Adipocyte (in vitro differentiated cells): ENCODE data around the gene ELOVL5.

ENCODE experiments used
- DNase-seq: peaks from one replicate; pipeline ENCODE4 v3.0.0-alpha.2; 2015; ENCODE audit warnings: low read depth
- H3K27me3 ChIP-seq: replicated peaks from 2 replicates; pipeline ENCODE4 v1.7.0; 2013; ENCODE audit warnings: mild to moderate bottlenecking, low read length, moderate library complexity; ENCODE audit not compliant: control insufficient read depth, insufficient read depth
- H3K36me3 ChIP-seq: 2 replicates; pipeline ENCODE4 v1.7.0; 2013; ENCODE audit warnings: low read length, mild to moderate bottlenecking, moderate library complexity; ENCODE audit not compliant: control insufficient read depth, insufficient read depth, severe bottlenecking
- H3K4me1 ChIP-seq: 2 replicates; pipeline ENCODE4 v1.7.0; 2013; ENCODE audit warnings: mild to moderate bottlenecking, low read length, moderate library complexity; ENCODE audit not compliant: control insufficient read depth, insufficient read depth
- H3K4me3 ChIP-seq: 2 replicates; pipeline ENCODE4 v1.7.0; 2013; ENCODE audit warnings: mild to moderate bottlenecking, low read length, moderate library complexity
- H3K9ac ChIP-seq: 2 replicates; pipeline ENCODE4 v1.7.0; 2013; ENCODE audit warnings: mild to moderate bottlenecking, low read length, moderate library complexity
- H3K9me3 ChIP-seq: 2 replicates; pipeline ENCODE4 v1.7.0; 2013; ENCODE audit warnings: mild to moderate bottlenecking, low read length, moderate library complexity; ENCODE audit not compliant: control insufficient read depth

Gene ELOVL5

GRCh38 chr6:53287336-53288225, 61.2 kb downstream of the ELOVL5 start:
- Histone ChIP-seq H3K4me1 (peaks cover 24% of the 10 kb centered on the region), H3K4me3 (peak overlapping the region; percentile 12), H3K27me3 (no peaks in the 10 kb centered on the region), H3K9me3 (no peaks in the 10 kb centered on the region), H3K9ac (peak overlapping the region; percentile 53), H3K36me3 (peaks cover 93% of the 10 kb centered on the region)
- peak; percentile 47 for DNase-seq

GRCh38 chr6:53284901-53285300, 63.8 kb downstream of the ELOVL5 start:
- no peak for DNase-seq
- H3K9me3 ChIP-seq, result no peaks in the 10 kb centered on the region
- H3K36me3 ChIP-seq, result peaks cover 95% of the 10 kb centered on the region
- no peak overlapping the region for H3K4me3 ChIP-seq
- H3K27me3 ChIP-seq, result no peaks in the 10 kb centered on the region
- H3K9ac ChIP-seq, result no peak overlapping the region
- peaks cover 29% of the 10 kb centered on the region for H3K4me1 ChIP-seq

- Histone ChIP-seq H3K27me3 (no peaks in the 10 kb centered on the region), H3K4me1 (peaks cover 21% of the 10 kb centered on the region), H3K36me3 (peaks cover 96% of the 10 kb centered on the region), H3K9ac (peak overlapping the region; percentile 6), H3K9me3 (no peaks in the 10 kb centered on the region), H3K4me3 (no peak overlapping the region)
- DNase-seq, result peak; percentile 33
These were observed 66.0 kb downstream of the ELOVL5 start for GRCh38 chr6:53282741-53283140.

GRCh38 chr6:53282234-53282633, 66.5 kb downstream of the ELOVL5 start:
- Histone ChIP-seq H3K4me1 (peaks cover 16% of the 10 kb centered on the region), H3K27me3 (no peaks in the 10 kb centered on the region), H3K9ac (peak overlapping the region; percentile 6), H3K9me3 (no peaks in the 10 kb centered on the region), H3K36me3 (peaks cover 96% of the 10 kb centered on the region), H3K4me3 (no peak overlapping the region)
- peak; percentile 33 for DNase-seq

- peaks cover 11% of the 10 kb centered on the region for H3K4me1 ChIP-seq
- peak overlapping the region; percentile 6 for H3K9ac ChIP-seq
- H3K27me3 ChIP-seq, result no peaks in the 10 kb centered on the region
- peaks cover 97% of the 10 kb centered on the region for H3K36me3 ChIP-seq
- no peaks in the 10 kb centered on the region for H3K9me3 ChIP-seq
- no peak overlapping the region for H3K4me3 ChIP-seq
- no peak for DNase-seq
These were observed 67.1 kb downstream of the ELOVL5 start for GRCh38 chr6:53281518-53282215.

- Histone ChIP-seq H3K9ac (no peak overlapping the region), H3K4me3 (no peak overlapping the region), H3K36me3 (peaks cover 97% of the 10 kb centered on the region), H3K27me3 (no peaks in the 10 kb centered on the region), H3K9me3 (no peaks in the 10 kb centered on the region), H3K4me1 (peaks cover 11% of the 10 kb centered on the region)
- DNase-seq, result no peak
These were observed 68.5 kb downstream of the ELOVL5 start for GRCh38 chr6:53280207-53280606.

- H3K4me3 ChIP-seq, result no peak overlapping the region
- no peaks in the 10 kb centered on the region for H3K9me3 ChIP-seq
- no peak overlapping the region for H3K9ac ChIP-seq
- peaks cover 97% of the 10 kb centered on the region for H3K36me3 ChIP-seq
- no peak for DNase-seq
- peaks cover 11% of the 10 kb centered on the region for H3K4me1 ChIP-seq
- H3K27me3 ChIP-seq, result no peaks in the 10 kb centered on the region
These were observed 69.5 kb downstream of the ELOVL5 start for GRCh38 chr6:53279293-53279692.

GRCh38 chr6:53273370-53273769, 75.4 kb downstream of the ELOVL5 start:
- no peak for DNase-seq
- Histone ChIP-seq H3K4me1 (no peaks in the 10 kb centered on the region), H3K27me3 (no peaks in the 10 kb centered on the region), H3K4me3 (no peak overlapping the region), H3K9ac (no peak overlapping the region), H3K9me3 (no peaks in the 10 kb centered on the region), H3K36me3 (peaks cover 100% of the 10 kb centered on the region)

- no peak overlapping the region for H3K9ac ChIP-seq
- no peak overlapping the region for H3K4me3 ChIP-seq
- H3K9me3 ChIP-seq, result no peaks in the 10 kb centered on the region
- peaks cover 100% of the 10 kb centered on the region for H3K36me3 ChIP-seq
- peaks cover 2% of the 10 kb centered on the region for H3K4me1 ChIP-seq
- H3K27me3 ChIP-seq, result no peaks in the 10 kb centered on the region
- DNase-seq, result no peak
These were observed 78.9 kb downstream of the ELOVL5 start for GRCh38 chr6:53269827-53270226.

- Histone ChIP-seq H3K9me3 (no peaks in the 10 kb centered on the region), H3K4me3 (no peak overlapping the region), H3K27me3 (no peaks in the 10 kb centered on the region), H3K36me3 (peaks cover 100% of the 10 kb centered on the region), H3K9ac (no peak overlapping the region), H3K4me1 (peaks cover 10% of the 10 kb centered on the region)
- DNase-seq, result no peak
These were observed 79.7 kb downstream of the ELOVL5 start for GRCh38 chr6:53268858-53269608.

GRCh38 chr6:53266553-53267090, 82.1 kb downstream of the ELOVL5 start:
- peaks cover 93% of the 10 kb centered on the region for H3K36me3 ChIP-seq
- no peak overlapping the region for H3K9ac ChIP-seq
- DNase-seq, result no peak
- no peaks in the 10 kb centered on the region for H3K9me3 ChIP-seq
- H3K27me3 ChIP-seq, result no peaks in the 10 kb centered on the region
- H3K4me3 ChIP-seq, result no peak overlapping the region
- peaks cover 18% of the 10 kb centered on the region for H3K4me1 ChIP-seq
